ENCODE results near the gene KCNV2.

KCNV2 gene

GRCh38 chr9:2717385-2717784 is at the start of gene KCNV2:
Gene KCNV2 (plus strand): TSS chr9:2717510. CDS start chr9:2717740, 230 bp downstream.
- TF ChIP-seq JUND (IDR thresholded peaks at IDR 0.05; ENCODE audit: low read depth) = no peak
- DNase-seq (ENCODE audit: low read depth in 1 of 2, low spot score in 1 of 2) = no peak
- in situ Hi-C loops (cut with HindIII; ENCODE audit: low pct_unique_long_range_greater_than_20kb, low sequenced_read_pairs) = no loop called here

DNA sequence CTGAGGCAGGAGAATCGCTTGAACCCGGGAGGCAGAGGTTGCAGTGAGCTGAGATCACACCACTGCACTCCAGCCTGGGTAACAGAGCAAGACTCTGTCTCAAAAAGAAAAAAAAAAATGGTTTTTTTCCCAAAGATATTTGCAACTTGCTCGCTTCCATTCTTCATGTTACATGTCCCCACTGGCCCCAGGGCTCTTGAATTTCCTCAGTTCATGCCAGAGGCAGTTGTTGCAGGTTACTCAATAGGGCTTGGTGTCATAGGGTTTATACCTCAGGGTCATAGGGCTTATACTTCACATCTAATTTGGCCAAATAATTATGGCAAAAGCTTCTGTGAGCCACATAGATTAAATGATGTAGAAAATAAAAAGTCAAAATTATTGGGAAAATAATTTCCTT is 44.1 kb upstream of the KCNV2 start:
- no peak for TF ChIP-seq JUND (IDR thresholded peaks at IDR 0.05; ENCODE audit: low read depth)
- in situ Hi-C loops (cut with HindIII; ENCODE audit: low pct_unique_long_range_greater_than_20kb, low sequenced_read_pairs) = no loop called here
- no peak for DNase-seq (ENCODE audit: low read depth in 1 of 2, low spot score in 1 of 2)

- TF ChIP-seq JUND (IDR thresholded peaks at IDR 0.05; ENCODE audit: low read depth) = no peak
- in situ Hi-C loops (cut with HindIII; ENCODE audit: low pct_unique_long_range_greater_than_20kb, low sequenced_read_pairs) = no loop called here
- DNase-seq (ENCODE audit: low read depth in 1 of 2, low spot score in 1 of 2) = no peak
Observed at GRCh38 chr9:2674141-2674824, 43.0 kb upstream of the KCNV2 start.

DNA sequence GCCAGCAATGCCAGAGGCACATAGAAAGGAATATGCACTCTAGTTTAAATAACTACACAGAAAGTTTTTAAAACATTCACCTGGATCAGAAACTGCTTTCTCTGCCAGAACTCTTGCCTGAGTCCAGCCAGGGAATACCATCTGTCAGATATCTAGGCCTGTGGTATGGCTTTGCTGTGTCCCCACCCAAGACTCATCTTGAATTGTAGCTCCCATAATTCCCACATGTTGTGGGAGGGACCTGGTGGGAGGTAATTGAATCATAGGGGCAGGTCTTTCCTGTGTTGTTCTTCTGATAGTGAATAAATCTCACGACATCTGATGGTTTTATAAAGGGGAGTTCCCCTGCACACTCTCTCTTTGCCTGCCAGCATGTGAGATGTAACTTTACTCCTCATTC is 41.5 kb upstream of the KCNV2 start:
- TF ChIP-seq JUND (IDR thresholded peaks at IDR 0.05; ENCODE audit: low read depth) = no peak
- DNase-seq (ENCODE audit: low read depth in 1 of 2, low spot score in 1 of 2) = no peak
- in situ Hi-C loops (cut with HindIII; ENCODE audit: low pct_unique_long_range_greater_than_20kb, low sequenced_read_pairs) = no loop called here

- in situ Hi-C loops (cut with HindIII; ENCODE audit: low pct_unique_long_range_greater_than_20kb, low sequenced_read_pairs) = no loop called here
- TF ChIP-seq JUND (IDR thresholded peaks at IDR 0.05; ENCODE audit: low read depth) = no peak
- peak in 1 of 2 experiments; percentile 19 for DNase-seq (ENCODE audit: low read depth in 1 of 2, low spot score in 1 of 2)
Observed at GRCh38 chr9:2676466-2676865, 40.8 kb upstream of the KCNV2 start.

- TF ChIP-seq JUND (IDR thresholded peaks at IDR 0.05; ENCODE audit: low read depth) = no peak
- peak in 1 of 2 experiments; percentile 66 for DNase-seq (ENCODE audit: low read depth in 1 of 2, low spot score in 1 of 2)
- in situ Hi-C loops (cut with HindIII; ENCODE audit: low pct_unique_long_range_greater_than_20kb, low sequenced_read_pairs) = no loop called here
Observed at GRCh38 chr9:2677915-2678889, 39.1 kb upstream of the KCNV2 start.

DNA sequence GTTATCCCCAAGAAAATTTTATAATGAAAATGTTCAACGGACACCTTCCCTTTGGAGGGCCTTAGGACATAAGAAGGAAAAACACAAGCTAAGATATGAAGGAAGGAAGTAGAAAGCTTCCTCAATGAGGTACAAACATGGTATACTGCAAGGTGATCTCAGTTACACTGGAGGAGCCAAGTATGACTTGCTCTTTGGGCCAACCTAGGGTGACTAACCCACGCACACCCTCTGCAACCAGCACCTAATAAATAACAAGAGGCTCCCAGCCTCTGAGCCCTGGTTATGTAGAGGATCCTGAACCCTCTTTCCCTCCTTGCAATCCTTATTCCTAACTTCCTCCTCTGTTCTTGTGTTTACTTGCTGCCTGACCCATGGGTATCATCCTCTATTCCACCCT is 38.3 kb upstream of the KCNV2 start:
- in situ Hi-C loops (cut with HindIII; ENCODE audit: low pct_unique_long_range_greater_than_20kb, low sequenced_read_pairs) = no loop called here
- no peak for TF ChIP-seq JUND (IDR thresholded peaks at IDR 0.05; ENCODE audit: low read depth)
- no peak for DNase-seq (ENCODE audit: low read depth in 1 of 2, low spot score in 1 of 2)

DNA sequence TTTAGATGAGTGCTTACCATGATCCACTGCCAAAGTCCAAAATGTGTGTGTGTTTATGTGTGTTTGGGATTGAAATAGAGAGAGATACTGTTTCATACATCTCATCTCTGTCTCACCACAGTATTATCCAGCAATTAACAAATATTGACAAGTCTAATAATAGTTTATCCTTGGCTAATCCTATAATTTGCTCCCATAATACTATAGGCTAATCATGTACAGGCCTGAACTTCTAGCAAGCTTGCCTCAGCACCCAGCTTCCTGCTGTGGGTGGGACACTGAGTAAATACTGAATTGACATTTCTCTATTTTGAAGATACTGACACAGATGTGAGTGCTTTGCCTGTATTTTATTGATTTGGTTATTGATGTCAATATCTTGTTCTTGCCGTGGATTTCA is 35.3 kb upstream of the KCNV2 start:
- TF ChIP-seq JUND (IDR thresholded peaks at IDR 0.05; ENCODE audit: low read depth) = no peak
- in situ Hi-C loops (cut with HindIII; ENCODE audit: low pct_unique_long_range_greater_than_20kb, low sequenced_read_pairs) = no loop called here
- DNase-seq (ENCODE audit: low read depth in 1 of 2, low spot score in 1 of 2) = no peak

DNA sequence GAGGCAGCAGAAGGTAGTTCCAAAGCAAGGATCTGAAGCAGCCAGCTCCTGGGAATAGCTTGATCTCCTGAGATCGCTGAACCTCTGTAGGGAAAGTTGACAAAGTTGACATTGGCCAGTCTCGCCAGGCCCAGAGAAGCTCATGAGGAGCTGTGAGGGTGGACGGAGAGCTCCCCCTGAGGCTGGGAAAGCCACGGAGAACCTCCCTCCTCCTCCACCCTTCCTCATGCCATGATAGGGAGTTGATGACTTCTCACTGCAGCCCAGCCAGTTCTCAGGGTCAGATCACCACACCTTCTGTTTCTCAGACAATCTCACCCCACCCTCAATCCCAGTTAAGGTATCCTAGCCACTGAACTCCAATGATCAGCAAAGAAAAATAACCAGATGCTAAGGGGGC is 30.4 kb upstream of the KCNV2 start:
- in situ Hi-C loops (cut with HindIII; ENCODE audit: low pct_unique_long_range_greater_than_20kb, low sequenced_read_pairs) = no loop called here
- DNase-seq (ENCODE audit: low read depth in 1 of 2, low spot score in 1 of 2) = no peak
- no peak for TF ChIP-seq JUND (IDR thresholded peaks at IDR 0.05; ENCODE audit: low read depth)

DNA sequence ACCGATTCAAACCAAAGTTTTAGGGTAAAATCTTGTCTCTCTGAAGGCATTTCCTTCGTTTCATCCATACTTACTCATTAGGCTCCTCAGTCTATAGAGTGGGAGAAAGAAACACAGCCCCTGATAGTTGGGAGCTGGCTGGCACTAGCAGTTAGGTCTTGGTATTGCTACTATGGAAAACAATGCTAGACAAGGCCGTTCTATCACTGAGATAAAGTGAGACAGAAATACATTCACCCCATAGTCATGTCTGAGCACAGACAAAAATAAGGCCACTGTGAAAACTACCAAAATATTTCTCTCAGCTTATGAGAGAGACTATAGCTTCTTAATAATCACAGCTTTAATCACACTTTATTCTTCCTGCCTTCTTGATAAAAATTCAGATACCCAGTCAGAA is 28.7 kb upstream of the KCNV2 start:
- DNase-seq (ENCODE audit: low read depth in 1 of 2, low spot score in 1 of 2) = no peak
- no peak for TF ChIP-seq JUND (IDR thresholded peaks at IDR 0.05; ENCODE audit: low read depth)
- in situ Hi-C loops (cut with HindIII; ENCODE audit: low pct_unique_long_range_greater_than_20kb, low sequenced_read_pairs) = no loop called here

DNA sequence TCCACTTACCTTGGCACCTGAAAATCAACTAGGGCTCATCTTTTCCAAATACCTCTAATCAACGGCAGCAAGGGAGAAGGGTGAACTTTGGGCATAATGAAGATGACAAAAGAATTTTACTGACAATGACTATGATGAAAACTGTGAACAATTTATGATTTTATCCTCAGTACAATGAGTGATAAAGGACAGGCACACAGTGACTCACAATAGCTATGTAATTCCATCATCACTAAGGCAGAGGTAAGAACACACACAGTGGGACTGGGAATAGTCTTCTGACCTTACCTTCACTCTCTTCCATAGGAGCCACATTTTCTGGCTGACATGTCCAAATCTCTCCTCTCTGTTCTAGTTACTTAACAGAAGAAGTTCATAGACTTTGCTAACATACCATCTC is 26.1 kb upstream of the KCNV2 start:
- no peak for TF ChIP-seq JUND (IDR thresholded peaks at IDR 0.05; ENCODE audit: low read depth)
- in situ Hi-C loops (cut with HindIII; ENCODE audit: low pct_unique_long_range_greater_than_20kb, low sequenced_read_pairs) = no loop called here
- no peak for DNase-seq (ENCODE audit: low read depth in 1 of 2, low spot score in 1 of 2)

- in situ Hi-C loops (cut with HindIII; ENCODE audit: low pct_unique_long_range_greater_than_20kb, low sequenced_read_pairs) = no loop called here
- no peak for TF ChIP-seq JUND (IDR thresholded peaks at IDR 0.05; ENCODE audit: low read depth)
- DNase-seq (ENCODE audit: low read depth in 1 of 2, low spot score in 1 of 2) = no peak
Observed at GRCh38 chr9:2691626-2692025, 25.7 kb upstream of the KCNV2 start.

- no peak for DNase-seq (ENCODE audit: low read depth in 1 of 2, low spot score in 1 of 2)
- in situ Hi-C loops (cut with HindIII; ENCODE audit: low pct_unique_long_range_greater_than_20kb, low sequenced_read_pairs) = no loop called here
- no peak for TF ChIP-seq JUND (IDR thresholded peaks at IDR 0.05; ENCODE audit: low read depth)
Observed at GRCh38 chr9:2693056-2693455, 24.3 kb upstream of the KCNV2 start.
